GM18498 (cell line): ENCODE measurements around the gene GDE1.

ENCODE experiments used
- ATAC-seq: cut with Tn5 transposase; IDR thresholded peaks from one replicate; pipeline ENCODE4 v1.9.1; 2021; ENCODE audit warnings: mild to moderate bottlenecking, moderate library complexity; ENCODE audit not compliant: unreplicated experiment

The GDE1 gene

DNA sequence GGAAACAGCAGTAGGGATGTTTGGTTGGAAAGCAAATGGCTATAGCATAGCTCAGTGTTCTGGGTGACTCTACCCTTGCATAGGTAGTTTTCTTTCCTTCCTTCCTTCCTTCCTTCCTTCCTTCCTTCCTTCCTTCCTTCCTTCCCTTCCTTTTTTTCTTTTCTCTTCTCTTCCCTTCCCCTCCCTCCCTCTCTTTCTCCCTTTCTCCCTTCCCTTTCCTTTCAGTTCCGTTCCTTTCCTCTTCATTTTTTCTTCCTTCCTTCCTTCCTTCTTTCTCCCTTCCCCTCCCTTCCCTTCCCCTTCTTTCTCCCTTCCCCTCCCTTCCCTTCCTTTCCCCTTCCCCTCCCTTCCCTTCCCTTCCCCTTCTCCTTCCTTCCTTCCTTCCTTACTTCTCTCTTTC is 31.3 kb downstream of the GDE1 start:
- ATAC-seq = no peak

DNA sequence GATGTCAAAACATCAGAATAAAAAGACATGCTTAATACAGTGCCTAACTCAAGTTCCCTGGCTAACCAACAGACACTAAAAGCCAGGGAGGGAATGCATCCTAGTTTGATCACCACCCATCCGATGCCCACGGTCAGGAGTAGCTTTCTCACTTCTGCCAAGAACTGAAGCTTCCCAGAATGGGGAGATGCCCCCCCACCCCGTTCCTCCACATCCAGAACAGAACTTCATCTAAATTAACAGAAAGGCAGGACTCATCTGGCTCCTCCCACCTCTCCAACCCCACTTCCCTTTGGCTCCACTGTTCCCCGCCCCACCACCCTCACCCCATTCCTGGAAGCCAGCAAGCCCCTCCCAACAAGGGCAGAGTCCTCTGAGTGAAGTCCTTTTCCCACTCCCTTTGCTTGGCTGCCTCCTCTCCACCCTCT is 33.7 kb downstream of the GDE1 start:
- no peak for ATAC-seq

DNA sequence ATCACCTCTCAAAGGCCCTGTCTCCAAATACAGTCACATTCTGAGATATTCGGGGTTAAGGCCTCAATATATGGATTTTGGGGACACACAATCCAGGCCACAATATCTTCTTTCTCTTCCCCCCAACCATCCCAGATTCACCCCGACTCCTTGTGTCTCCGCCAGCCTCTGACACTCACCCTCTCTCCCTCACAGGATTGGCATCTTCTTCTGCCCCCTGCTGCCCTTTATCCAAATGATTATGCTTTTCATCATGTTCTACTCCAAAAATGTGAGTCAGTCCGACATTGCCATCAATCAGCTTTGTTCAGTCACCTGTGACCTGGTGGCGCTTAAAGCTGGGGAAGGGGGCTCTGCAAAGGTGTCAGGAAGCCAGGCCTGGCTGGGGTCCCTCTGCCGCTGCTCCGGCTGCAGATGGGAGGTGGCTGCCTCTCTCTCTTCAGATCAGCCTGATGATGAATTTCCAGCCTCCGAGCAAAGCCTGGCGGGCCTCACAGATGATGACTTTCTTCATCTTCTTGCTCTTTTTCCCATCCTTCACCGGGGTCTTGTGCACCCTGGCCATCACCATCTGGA is 35.1 kb downstream of the GDE1 start:
- no peak for ATAC-seq

DNA sequence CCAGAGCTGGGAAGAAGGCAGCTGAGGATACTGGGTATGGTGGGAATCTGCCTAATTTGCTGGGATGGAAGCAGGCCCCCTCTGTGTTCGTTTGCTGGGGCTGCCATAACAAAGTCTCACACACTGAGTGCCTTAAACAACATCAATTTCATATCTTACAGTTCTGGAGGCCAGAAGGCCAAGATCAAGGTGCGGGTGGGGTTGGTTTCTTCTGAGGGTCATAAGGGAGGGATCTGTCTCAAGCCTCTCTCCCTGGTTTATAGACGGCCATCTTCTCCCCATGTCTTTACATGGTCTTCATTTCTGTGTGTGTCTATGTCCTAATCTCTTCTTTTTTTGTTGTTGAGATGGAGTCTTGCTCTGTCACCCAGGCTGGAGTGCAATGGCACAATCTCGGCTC is 35.8 kb downstream of the GDE1 start:
- ATAC-seq = no peak

DNA sequence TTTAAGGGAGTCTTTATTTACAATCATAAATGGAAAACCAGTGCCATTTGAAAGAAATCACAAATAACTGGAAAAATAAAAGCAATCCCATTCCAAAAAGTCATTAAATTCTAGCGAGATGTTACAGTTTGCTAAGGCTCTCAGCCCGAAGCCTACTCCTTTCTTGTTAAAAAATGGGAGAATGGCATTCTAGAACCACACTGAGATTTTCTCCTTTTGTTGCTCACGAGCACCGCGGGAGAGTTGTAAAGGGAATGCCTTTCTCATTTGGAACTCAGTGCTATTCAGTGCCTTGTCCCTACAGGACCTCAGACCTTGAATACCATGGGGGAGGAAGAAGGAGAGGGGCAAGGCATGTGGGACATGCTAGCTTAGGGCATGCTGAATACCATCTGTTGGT is 36.3 kb downstream of the GDE1 start:
- ATAC-seq = no peak

DNA sequence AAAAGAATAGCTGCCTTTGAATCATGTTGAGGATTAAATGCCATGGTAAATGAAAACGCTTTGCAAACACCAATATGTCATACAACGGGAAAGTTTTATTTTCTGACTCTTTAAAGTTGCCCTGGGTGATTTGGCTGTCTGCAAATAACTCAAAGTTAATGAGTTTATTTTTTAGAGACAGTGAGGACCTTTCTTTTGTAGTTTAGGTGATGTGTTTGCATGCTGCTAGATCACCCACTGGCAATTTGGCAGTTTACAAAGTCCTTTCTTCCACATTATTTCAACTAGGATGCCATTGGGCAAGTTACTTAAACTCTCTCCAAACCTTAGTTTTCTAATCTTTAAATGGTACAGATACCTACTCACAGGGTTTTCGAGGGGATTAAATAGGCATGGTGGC is 37.8 kb downstream of the GDE1 start:
- no peak for ATAC-seq

DNA sequence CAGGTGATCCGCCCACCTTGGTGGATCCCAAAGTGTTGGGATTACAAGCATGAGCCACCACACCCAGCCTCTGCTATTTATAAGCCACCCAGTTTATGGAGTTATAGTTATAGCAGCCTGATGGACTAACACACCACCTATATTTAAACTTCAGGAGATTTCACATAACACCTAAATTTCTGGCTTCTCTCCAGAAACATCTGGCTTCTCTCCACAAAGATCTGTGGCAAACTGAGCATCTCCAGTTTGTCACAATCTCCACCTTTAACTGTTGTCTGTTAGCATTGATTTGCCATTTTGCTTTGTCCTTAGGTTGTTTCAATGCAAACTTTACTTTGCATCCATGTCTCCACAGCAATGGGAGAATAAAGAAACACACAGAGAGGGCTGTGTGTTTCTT is 39.6 kb downstream of the GDE1 start:
- ATAC-seq = no peak

DNA sequence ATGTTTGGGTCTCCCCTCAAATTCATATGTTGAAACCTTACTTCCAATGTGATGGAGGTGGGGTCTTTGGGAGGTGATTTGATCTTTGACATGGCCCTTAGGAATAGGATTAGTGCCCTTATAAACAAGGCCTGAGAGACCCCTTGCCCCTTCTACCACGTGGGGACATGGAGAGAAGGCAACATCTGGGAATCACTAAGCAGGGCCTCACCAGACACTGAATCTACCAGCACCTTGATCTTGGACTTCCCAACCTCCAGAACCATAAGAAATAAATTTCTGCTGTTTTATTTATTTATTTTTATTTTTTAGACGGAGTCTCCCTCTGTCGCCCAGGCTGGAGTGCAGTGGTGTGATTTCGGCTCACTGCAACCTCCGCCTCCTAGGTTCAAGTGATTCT is 40.1 kb downstream of the GDE1 start:
- ATAC-seq = no peak

DNA sequence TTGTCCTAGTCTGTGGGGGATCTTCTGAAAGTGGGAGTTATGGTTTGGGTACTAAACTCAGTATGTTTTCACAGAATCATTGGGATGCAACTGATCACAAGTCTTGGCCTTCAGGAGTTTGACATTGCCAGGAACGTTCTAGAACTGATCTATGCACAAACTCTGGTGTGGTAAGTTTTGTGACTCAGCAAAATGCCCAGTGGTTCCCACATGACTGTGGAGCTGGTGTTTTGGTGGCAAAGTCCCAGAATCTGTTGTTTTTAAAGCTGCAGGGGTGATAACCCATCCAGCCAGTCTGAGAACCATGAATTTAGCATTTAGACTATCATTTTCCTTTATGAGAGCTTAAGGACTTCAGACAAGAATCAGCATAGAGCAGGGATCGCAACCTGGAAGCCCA is 40.6 kb downstream of the GDE1 start:
- no peak for ATAC-seq

DNA sequence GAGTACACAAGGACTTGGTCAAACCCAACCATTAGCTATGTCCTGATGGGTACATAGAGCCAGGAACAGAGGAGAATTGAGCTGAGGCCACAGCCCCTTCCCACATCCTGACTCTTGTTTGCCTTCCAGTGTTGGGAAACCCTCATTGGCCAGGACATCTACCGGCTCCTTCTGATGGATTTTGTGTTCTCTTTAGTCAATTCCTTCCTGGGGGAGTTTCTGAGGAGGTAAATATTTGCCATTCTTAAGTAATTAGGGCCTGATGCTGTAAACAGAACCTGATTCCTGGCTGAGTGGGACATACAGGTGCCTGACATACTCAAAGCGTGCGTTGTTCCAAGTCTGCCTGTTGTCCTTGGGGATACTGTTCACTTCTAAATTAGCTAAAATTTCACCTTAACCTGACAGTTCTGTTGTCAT is 42.6 kb downstream of the GDE1 start:
- no peak for ATAC-seq

DNA sequence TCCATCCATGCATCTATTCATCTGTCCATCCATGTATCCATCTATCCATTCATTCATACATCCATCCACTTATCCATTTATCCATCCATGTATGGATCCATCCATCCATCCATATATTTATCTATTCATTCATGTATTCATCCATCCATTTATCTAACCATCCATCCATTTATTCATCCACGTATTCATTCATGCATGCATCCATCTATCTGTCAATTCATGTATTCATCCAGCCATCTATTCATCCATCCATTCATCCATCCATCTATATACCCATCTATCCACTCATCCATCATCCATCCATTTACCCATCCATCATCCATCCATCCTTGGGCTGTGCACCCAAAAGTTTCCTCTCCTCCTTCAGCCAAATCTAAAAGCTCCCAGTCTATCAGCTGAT is 43.4 kb downstream of the GDE1 start:
- no peak for ATAC-seq

DNA sequence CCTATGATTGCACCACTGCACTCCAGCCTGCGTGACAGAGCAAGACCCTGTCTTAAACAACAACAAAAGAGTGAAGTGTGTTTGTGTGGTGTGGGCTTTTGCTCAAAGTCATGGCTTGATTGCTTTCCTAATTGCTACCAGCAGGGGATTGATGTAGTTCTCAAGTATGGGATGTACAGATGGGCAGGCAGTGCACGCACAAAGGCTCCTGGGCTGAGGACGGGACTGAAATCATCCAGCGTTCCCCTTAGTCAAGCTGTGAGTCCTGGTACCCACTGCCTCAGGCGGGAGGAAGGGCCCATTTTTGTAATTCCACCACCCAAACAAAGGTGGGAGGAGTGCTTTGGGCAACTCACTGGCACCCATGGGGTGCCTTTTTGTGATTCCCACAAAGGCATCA is 47.3 kb downstream of the GDE1 start:
- no peak for ATAC-seq

DNA sequence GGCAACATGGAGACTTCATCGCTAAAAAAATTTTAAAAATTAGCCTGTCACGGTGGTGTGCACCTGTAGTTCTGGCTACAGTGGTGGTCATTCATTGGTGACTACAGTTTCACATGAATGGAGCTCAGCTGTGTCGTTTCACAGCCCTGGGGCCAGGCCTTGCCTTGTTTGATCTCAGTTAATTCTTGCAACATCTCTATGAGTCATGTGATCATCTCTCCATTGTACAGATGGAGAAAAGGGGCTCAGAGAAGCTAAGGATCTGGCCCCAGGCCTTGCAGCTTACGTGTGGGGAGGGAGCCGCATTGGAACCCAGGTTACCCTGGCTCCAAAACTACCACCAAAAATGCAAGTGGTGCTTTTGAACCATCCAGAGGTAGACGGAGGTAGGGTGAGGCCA is 49.4 kb downstream of the GDE1 start:
- ATAC-seq = no peak

DNA sequence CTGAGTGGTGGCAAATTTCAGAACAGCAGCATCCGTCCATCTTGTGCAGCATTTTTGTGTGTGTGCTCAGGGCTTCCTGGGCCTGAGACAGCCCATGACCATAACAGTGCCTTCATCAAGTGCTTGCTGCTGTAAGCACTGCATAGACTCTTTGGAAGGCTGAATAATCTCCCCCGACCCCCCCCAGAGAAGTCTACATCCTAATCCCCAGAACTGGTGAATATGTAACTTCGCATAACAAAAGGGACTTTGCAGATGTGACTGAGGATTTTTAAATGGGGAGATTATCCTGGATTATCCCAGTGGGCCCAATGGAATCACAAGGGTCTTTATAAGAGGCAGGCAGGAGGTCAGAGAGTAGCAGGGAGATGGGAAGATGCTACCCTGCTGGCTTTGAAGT is 53.6 kb downstream of the GDE1 start:
- ATAC-seq = no peak

DNA sequence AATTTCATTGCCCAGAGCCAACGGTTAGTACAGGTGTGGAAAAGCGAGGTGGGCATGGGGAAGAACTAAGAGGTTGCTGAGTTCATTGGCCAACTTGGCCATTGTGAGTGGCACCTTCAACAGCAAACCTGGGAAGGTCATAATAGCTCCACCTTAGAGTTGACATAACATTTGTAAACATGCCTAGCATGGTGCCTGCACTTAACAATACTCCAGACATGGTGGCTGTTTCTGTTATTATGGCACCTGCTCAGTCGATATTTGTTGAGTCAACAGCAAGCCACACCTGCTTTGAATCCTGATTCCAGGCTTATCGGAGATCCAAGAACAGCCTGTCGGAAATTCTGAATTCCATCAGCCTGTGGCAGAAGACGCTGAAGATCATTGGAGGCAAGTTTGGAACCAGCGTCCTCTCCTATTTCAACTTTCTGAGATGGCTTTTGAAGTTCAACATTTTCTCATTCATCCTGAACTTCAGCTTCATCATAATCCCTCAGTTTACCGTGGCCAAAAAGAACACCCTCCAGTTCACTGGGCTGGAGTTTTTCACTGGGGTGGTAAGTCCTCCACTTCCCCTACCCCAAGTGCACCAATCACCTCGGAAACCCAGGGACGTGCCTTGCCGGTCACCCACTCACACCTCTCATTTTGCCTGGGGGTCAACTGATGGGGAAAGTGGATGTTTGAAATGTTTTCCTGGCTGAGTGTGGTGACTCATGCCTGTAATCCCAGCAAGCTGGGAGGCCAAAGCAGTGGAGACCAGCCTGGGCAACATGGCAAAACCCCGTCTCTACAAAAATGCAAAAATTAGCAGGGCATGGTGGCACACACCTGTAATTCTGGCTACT is 58.2 kb downstream of the GDE1 start:
- no peak for ATAC-seq

DNA sequence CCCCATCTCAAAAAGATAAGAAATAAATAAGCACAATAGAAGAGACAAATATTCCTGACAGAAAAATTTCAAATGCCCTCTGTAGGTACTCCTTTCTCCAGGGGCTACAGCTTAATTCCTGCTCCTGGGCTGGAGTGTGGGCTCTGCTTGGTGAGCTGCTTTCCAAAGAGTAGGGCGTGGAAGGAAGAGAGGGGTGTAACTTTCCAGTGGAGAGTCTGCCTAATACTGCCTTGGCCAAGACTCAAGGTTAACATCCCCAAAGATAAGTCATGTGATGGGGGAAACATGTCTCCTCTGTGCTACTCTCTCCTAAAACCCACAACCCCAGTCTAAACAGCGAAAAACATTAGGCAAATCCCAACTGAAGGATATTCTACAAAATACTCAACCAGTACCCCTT is 61.5 kb downstream of the GDE1 start:
- ATAC-seq = no peak

DNA sequence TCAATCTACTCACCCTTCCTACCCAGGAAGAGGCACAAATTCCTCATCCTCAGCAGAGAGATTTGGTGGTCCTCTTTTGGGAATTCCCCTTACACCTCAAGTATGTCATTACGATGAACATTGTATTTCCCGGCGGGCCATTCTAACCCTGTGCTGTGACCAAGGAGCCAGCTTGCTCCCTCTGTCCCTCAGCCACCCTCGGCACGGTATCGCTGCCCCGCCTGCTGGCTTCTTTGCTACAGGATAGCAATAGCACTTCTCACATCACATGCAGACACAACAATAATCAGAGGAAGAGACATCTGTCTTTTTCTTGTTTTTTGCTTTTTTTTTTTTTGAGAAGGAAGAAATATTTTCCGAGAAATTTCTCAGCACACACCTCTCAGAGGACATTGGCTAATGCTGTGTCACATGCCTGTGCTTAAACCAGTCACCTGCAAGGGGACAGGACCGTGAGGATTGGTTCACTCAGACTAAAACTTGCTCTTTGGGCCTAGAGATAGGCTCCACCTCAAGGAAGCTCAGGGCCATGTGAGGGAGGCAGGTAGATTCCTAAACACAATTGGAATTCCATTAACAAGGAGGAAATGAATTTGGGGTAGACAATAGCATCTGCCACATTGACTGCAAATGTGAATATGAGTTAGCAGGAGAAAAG is 63.0 kb downstream of the GDE1 start:
- ATAC-seq = no peak
